ENCODE data around the gene RNF168.
"Not testable (repeated sequence)": the region's sequence is repeated elsewhere in the genome, so short reads cannot be mapped to it uniquely, and the experiment has no call there.

The RNF168 gene

GRCh38 chr3:196503196-196504076 is at the start of gene RNF168:
Gene RNF168 (minus strand): TSS chr3:196503768. CDS start chr3:196503173, 595 bp downstream.
- DNase-seq (ENCODE audit: low read depth in 1 of 2, low spot score in 1 of 2): peak; percentile 78 to 91

DNA sequence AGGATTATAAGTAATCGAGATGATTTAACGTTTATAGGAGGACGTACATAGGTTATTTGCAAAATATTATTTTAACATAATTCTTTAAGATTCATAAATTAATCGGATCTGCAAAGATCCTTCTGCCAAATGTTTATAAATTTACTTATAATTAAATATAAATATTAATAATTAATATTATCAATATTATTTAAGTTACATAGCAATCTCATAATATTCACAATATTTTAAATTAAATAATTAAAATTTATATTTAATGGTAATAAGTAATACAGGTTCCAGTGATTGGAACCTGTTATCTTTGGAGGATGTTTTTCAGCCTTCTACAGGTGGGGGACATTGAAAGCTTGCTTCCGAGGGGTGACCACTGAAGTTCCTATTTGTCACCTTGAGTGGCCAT is 48.7 kb upstream of the RNF168 start:
- DNase-seq (ENCODE audit: low read depth in 1 of 2, low spot score in 1 of 2): no peak

DNA sequence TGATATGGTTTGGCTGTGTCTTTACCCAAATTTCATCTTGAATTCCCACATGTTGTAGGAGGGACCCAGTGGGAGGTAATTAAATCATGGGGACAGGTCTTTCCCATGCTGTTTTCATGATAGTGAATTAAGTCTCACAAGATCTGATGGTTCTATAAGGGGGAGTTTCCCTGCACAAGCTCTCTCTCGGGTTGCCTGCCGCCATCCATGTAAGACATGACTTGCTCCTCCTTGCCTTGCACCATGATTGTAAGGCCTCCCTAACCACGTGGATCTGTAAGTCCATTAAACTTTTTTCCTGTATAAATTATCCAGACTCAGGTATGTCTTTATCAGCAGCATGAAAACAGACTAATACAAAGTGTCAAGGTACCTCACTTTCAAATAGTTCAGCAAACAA is 46.6 kb upstream of the RNF168 start:
- not testable (repeated sequence) for DNase-seq (ENCODE audit: low read depth in 1 of 2, low spot score in 1 of 2)

DNA sequence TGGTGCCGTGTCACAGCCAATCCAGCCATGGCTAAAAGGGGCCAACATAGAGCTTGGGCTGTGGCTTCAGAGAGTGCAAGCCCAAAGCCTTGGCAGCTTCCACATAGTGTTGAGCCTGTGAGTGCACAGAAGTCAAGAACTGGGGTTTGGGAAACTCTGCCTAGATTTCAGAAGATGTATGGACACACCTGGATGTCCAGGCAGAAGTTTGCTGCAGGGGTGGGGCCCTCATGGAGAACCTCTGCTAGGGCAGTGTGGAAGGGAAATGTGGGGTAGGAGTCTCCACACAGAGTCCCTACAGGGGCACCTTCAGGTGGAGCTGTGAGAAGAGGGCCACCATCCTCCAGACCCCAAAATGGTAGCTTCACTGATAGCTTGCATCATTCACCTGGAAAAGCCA is 45.7 kb upstream of the RNF168 start:
- not testable (repeated sequence) for DNase-seq (ENCODE audit: low read depth in 1 of 2, low spot score in 1 of 2)

GRCh38 chr3:196547067-196547466 is 43.5 kb upstream of the RNF168 start:
- no peak for DNase-seq (ENCODE audit: low read depth in 1 of 2, low spot score in 1 of 2)

DNA sequence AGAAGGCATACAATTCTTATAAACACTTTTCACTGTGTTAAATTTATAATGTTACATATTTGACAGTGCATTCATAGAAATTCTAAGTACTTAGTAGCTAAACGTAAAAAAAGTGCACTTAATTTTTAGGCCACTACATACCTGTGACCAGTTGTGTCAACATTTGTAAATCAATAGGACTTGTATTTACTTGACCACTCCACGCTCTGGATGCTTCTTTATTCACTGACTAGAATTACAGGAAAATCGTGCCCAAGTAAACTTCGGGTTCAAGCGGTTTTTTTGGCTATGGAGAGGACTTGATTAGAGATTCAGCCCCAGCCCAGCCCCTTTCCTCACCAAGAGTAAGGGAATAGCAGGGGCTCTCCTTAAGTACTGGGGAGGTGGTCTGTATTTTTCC is 43.0 kb upstream of the RNF168 start:
- DNase-seq (ENCODE audit: low read depth in 1 of 2, low spot score in 1 of 2): no peak

DNA sequence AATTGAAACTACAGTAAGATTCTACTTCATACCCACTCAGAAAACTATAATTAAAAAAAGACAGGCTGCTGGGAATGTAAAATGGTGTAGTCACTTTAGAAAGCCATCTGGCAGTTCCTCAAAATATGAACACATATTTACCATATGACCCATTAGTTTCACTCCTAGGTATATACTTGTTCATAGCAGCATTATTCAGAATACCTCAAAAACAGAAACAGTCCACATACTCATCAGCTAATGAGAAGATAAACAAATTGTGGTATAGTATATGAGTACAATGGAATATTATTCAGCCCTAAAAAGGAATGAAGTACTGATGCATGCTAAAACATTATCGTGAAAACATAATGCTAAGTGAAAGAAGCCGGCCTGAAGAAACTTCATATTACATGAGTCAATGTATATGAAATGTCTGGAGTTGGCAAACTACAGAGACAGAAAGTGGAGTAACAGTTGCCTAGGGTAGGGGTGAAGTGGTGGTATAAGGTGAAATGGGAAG is 41.0 kb upstream of the RNF168 start:
- no peak for DNase-seq (ENCODE audit: low read depth in 1 of 2, low spot score in 1 of 2)

GRCh38 chr3:196541684-196542445 is 38.3 kb upstream of the RNF168 start:
- no peak for DNase-seq (ENCODE audit: low read depth in 1 of 2, low spot score in 1 of 2)

- peak; percentile 29 to 40 for DNase-seq (ENCODE audit: low read depth in 1 of 2, low spot score in 1 of 2)
These were observed 33.9 kb upstream of the RNF168 start for GRCh38 chr3:196537319-196537984.

DNA sequence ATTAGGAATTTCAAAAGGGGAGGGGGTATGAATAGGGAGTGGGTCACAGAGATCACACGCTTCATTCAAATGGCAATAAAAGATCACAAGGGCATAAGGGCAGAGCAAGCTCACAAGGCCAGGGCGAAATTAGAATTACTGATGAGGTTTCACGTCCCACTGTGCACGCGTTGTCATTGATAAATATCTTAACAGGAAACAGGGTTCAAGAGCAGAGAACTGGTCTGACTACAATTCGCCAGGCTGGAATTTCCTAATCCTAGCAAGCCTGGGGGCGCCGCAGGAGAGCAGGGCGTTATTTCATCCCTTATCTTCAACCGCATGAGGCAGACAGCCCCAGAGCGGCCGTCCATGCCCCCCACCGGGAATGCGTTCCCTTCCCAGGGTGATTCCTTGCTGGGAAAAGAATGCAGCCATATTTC is 29.7 kb upstream of the RNF168 start:
- DNase-seq (ENCODE audit: low read depth in 1 of 2, low spot score in 1 of 2): no peak

DNA sequence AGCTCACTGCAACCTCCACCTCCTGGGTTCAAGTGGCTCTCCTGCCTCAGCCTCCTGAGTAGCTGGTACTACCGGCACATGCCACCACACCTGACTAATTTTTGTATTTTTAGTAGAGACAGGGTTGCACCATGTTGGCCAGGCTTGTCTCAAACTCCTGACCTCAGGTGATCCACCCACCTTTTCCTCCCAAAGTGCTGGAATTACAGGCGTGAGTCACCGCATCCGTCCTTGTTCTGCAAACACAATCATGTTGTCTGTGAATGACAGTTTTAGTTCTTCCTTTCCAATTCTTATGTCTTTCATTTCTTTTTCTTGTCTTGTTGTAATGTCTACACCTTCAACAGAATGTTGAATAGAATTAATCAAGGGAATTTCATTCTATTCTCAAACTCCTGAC is 27.9 kb upstream of the RNF168 start:
- DNase-seq (ENCODE audit: low read depth in 1 of 2, low spot score in 1 of 2): no peak

DNA sequence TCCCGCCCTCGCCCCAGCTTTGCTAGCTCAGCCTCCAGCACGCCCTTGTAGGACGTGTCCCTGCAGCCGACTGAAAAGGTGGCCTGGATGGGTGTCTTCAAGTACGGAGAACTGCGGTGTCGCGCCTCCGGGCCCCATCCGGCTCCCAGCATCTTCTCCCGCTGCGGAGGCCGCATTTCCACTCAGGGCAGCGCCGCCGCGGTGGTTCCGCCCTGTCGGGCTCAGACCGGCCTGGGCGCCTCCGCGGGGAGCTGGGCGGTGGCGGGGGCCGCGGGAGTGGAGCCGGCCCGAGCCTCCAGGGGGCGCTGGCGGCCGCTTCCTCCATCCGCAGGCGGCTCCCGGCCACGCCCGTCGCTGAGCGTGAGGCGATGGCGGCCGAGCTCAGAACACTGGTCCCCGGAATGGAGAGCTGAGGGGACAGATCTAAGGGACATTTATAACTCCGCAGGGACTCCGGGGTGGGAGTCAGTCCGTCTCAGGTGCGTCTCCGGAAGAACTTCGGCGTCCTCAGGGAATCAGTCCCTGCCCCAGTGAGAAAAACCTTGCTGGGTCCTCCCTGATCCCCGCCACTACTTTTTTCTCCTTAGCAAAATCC is 25.2 kb upstream of the RNF168 start:
- DNase-seq (ENCODE audit: low read depth in 1 of 2, low spot score in 1 of 2): peak; percentile 68 to 88

- no peak for DNase-seq (ENCODE audit: low read depth in 1 of 2, low spot score in 1 of 2)
These were observed 21.6 kb upstream of the RNF168 start for GRCh38 chr3:196525141-196525540.

GRCh38 chr3:196524527-196524926 is 21.0 kb upstream of the RNF168 start:
- no peak for DNase-seq (ENCODE audit: low read depth in 1 of 2, low spot score in 1 of 2)

DNA sequence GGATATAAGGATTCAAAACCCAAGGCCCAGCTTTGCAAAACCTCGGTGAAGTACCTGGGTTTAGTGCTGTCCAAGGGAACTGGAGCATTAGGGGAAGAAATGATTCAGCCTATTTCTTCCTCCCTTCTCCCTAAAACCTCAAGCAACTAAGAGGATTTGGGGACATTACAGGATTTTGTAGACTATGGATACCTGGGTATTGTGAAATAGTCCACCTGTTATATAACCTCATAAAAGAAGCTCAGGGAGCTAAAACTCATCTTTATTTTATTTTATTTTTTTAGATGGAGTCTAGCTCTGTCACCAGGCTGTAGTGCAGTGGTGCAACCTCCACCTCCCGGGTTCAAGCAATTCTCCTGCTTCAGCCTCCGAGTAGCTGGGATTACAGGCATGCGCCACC is 20.3 kb upstream of the RNF168 start:
- DNase-seq (ENCODE audit: low read depth in 1 of 2, low spot score in 1 of 2): no peak

- DNase-seq (ENCODE audit: low read depth in 1 of 2, low spot score in 1 of 2): not testable (repeated sequence)
These were observed 17.7 kb upstream of the RNF168 start for GRCh38 chr3:196521291-196521690.

- no peak for DNase-seq (ENCODE audit: low read depth in 1 of 2, low spot score in 1 of 2)
These were observed 16.1 kb upstream of the RNF168 start for GRCh38 chr3:196519718-196520082.

DNA sequence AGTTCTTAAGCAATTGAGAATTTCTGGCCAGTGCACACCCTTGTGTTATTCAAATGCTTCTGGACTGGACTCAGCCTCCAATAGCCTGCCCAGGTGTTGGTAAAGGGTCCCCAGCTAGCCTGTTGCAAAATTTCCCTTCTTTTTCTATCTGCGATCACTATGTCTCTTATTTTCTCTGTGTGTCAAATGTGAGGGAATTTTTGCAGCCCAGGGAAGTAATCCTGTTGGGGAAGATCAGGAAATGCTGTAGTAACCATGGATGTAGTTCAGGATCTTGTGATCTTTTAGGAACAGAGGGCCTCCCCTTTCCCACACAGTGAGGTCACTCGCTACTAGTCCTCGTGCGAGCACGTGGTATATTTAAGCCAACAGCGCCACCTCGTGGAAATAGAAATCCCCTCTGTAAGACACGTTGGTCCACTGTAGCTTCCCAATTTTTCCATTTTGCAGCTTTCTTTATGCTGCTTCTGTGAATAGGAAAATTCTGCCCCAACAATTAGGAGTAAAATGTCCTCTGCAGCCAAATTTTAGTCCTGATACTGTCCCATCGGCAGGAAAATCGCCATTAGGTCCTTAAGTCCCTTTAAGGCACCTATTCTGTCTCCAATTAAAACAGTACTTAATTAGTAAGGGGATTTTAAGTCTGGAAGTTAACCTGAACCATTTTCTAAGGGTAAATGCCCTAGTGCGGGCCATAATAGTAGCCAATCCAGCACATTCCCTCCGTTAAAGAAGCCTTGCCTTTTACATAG is 15.6 kb upstream of the RNF168 start:
- peak in 1 of 2 donors; percentile 15 for DNase-seq (ENCODE audit: low read depth in 1 of 2, low spot score in 1 of 2)

- DNase-seq (ENCODE audit: low read depth in 1 of 2, low spot score in 1 of 2): no peak
These were observed 14.4 kb upstream of the RNF168 start for GRCh38 chr3:196517919-196518318.

- no peak for DNase-seq (ENCODE audit: low read depth in 1 of 2, low spot score in 1 of 2)
These were observed 13.7 kb upstream of the RNF168 start for GRCh38 chr3:196517162-196517800.

Data from stimulated activated CD4-positive, alpha-beta T cell treated with anti-CD3 and anti-CD28 coated beads, Interleukin-15, amount 100 ng/mL, for 1 hour (primary cell).